GM19328 (cell line): ENCODE measurements around the gene MYH7B.

Experiments
- ATAC-seq: cut with Tn5 transposase; IDR thresholded peaks from one replicate; pipeline ENCODE4 v1.9.1; 2021; ENCODE audit warnings: mild to moderate bottlenecking, moderate library complexity; ENCODE audit not compliant: unreplicated experiment

Gene MYH7B

GRCh38 chr20:34989118-34989517 lies 33.5 kb downstream of the MYH7B start:
- ATAC-seq: no peak

- no peak for ATAC-seq
Observed at GRCh38 chr20:34989670-34990069, 34.0 kb downstream of the MYH7B start.

- ATAC-seq: no peak
Observed at GRCh38 chr20:34990231-34990630, 34.6 kb downstream of the MYH7B start.

- ATAC-seq: no peak
Observed at GRCh38 chr20:34990661-34991214, 35.1 kb downstream of the MYH7B start.

GRCh38 chr20:34992751-34993417 lies 37.2 kb downstream of the MYH7B start:
- no peak for ATAC-seq

- no peak for ATAC-seq
Observed at GRCh38 chr20:34993941-34994508, 38.4 kb downstream of the MYH7B start.

GRCh38 chr20:34994509-34995131 lies 39.0 kb downstream of the MYH7B start:
- ATAC-seq: no peak

GRCh38 chr20:34995192-34995591 lies 39.5 kb downstream of the MYH7B start:
- no peak for ATAC-seq

GRCh38 chr20:34995696-34996095 lies 40.0 kb downstream of the MYH7B start:
- ATAC-seq: no peak

GRCh38 chr20:34996243-34997028 lies 40.8 kb downstream of the MYH7B start:
- ATAC-seq: no peak

- no peak for ATAC-seq
Observed at GRCh38 chr20:34997131-34997561, 41.5 kb downstream of the MYH7B start.

- ATAC-seq: no peak
Observed at GRCh38 chr20:34997774-34998173, 42.1 kb downstream of the MYH7B start.

- no peak for ATAC-seq
Observed at GRCh38 chr20:34998331-34998950, 42.8 kb downstream of the MYH7B start.

- no peak for ATAC-seq
Observed at GRCh38 chr20:34999021-34999451, 43.4 kb downstream of the MYH7B start.

- ATAC-seq: no peak
Observed at GRCh38 chr20:34999782-35000181, 44.1 kb downstream of the MYH7B start.

- ATAC-seq: no peak
Observed at GRCh38 chr20:35000311-35000921, 44.7 kb downstream of the MYH7B start.

GRCh38 chr20:35000922-35001595 lies 45.4 kb downstream of the MYH7B start:
- ATAC-seq: no peak

GRCh38 chr20:35001596-35002362 lies 46.1 kb downstream of the MYH7B start:
- ATAC-seq: no peak
